DMS153 treated with DMSO at 0.1 percent for 48 hours (cell line): ENCODE results near the gene SSU72.
"Not testable (repeated sequence)": the region's sequence is repeated elsewhere in the genome, so short reads cannot be mapped to it uniquely, and the experiment has no call there.

Experiments used
- DNase-seq: peaks from one replicate; lab custom pipeline; 2025; ENCODE audit not compliant: unreplicated experiment; lab: John Stamatoyannopoulos, UW

SSU72 gene

GRCh38 chr1:1542766-1543705 is 31.6 kb downstream of the SSU72 start:
- DNase-seq, result no peak

- no peak for DNase-seq
Measured at GRCh38 chr1:1541956-1542765, 32.5 kb downstream of the SSU72 start.

DNA sequence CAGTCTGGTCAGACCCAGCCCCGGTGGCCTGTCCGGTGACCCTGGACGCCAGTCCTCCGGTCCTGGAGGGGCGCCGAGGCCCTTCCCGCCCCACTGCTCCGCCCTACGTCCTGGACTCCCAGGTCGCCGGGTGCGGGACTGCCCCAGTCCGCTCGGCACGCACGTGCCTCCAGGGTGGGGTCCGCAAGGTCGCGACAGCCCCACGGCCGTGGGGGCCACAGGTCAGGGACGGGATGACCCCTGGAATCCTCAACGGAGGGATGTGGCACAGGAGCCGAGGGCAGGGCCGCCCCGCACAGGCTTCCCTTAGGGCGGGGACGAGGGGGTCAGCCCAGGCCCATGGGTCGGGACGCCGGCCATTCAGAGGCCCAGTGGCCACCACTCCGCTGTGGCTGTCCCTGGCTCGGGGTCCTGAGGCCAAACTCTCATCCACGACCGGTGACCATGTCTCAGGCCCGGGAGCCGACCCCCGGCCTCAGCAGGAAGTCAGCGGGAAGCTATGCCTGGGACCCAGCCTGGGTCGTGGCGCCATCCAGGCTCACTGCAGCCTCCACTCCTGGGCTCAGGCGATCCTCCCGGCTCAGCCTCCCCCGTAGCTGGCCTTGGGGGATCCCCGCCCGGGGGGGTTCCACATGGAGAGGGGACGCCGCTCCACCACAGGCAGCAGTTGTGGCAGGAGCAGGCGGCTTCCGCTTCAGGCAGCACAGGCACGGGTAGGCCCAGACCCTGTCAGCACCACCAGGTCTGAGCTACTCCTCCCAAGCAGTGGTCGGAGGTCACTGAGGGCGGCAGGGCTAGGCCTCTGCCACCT is 33.6 kb downstream of the SSU72 start:
- DNase-seq, result no peak

DNA sequence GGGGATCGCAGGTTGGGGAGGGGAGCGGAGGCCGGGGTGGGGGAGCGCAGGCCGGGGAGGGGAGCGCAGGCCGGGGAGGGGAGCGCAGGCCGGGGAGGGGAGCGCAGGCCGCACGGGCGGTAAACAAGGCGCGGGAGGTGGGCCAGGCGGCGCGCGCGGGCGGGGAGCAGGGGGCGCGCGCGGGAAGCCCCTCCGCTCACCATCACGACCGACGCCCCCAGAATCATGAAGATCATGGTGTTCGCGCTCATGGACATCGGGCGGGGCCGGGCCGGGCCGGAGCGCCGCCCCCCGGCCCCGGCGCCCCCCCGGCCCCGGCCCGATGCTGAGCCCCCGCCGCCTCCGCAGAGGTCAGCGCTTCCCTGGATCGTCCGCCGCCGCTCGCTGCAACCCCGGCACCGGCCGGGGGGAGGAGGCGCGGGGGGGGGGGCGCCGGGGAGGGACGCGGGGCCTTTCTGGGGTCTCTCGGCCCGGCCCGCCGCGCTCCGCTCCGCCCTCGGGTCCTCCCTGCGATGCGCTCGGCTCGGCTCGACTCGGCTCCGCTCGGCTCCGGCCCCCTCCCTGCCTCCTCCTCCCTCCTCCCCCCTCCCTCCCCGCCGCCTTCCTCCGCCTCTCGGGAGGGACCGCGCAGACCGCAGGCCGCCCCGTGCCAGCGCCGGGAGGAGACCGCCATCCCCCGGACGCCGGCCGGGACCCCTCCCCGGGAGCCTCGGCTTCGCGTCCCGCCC is 34.4 kb downstream of the SSU72 start, which contains the start of gene TMEM240:
Gene TMEM240, minus strand, starts transcription at position 535 of the 728 bp plus-strand sequence. Its CDS starts 278 bp downstream, at position 257.
- DNase-seq, result no peak

GRCh38 chr1:1539310-1540089 is 35.2 kb downstream of the SSU72 start:
- DNase-seq, result no peak

DNA sequence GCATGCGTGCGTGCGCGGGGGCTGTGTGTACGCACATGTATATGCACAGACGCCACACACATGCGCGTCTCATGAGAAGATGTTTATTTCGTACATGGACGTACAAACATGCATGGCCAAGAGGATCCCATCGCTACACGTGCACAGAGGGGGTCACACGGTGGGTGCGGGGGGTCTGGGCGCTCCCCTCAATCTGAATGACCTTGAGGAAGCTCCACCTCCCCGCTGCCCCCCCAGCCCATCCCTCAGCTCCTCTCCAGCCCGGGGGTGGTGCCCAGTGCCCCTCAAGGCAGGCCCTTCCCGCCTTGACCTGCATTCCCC is 35.7 kb downstream of the SSU72 start:
- no peak for DNase-seq

GRCh38 chr1:1538334-1538733 is 36.3 kb downstream of the SSU72 start:
- no peak for DNase-seq

GRCh38 chr1:1537626-1538250 is 36.9 kb downstream of the SSU72 start:
- DNase-seq, result no peak

DNA sequence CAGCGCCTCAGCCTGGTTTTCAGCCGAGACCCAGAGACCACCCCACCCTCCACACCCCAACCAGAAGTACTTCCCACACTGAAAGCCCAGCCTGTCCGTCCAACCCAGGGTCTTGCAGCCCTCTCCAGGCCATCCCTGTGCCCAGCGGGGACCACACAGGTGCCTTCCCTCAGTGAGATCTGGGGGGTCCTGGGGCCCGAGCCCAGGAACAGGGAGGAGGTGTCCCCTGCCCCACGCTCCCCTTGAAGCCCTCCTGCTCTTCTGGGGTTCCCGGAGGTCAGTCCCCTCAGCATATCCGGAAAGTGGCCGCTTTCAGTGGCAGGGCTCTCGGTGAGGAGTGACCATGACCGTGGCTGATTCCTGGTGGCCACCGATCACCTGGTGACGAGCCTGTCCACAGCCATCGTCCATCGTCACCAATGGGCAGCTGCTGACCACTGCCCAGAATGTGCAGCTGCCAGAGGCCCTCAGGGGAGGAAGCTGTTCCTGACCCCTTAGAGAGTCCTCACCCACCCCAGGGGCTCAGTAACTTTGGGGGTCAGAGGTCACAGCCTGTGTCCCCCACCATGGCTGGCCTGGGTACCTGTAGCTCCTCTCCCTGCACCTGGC is 37.6 kb downstream of the SSU72 start:
- no peak for DNase-seq

GRCh38 chr1:1536019-1536937 is 38.4 kb downstream of the SSU72 start:
- DNase-seq, result no peak

- no peak for DNase-seq
Measured at GRCh38 chr1:1535201-1536018, 39.3 kb downstream of the SSU72 start.

DNA sequence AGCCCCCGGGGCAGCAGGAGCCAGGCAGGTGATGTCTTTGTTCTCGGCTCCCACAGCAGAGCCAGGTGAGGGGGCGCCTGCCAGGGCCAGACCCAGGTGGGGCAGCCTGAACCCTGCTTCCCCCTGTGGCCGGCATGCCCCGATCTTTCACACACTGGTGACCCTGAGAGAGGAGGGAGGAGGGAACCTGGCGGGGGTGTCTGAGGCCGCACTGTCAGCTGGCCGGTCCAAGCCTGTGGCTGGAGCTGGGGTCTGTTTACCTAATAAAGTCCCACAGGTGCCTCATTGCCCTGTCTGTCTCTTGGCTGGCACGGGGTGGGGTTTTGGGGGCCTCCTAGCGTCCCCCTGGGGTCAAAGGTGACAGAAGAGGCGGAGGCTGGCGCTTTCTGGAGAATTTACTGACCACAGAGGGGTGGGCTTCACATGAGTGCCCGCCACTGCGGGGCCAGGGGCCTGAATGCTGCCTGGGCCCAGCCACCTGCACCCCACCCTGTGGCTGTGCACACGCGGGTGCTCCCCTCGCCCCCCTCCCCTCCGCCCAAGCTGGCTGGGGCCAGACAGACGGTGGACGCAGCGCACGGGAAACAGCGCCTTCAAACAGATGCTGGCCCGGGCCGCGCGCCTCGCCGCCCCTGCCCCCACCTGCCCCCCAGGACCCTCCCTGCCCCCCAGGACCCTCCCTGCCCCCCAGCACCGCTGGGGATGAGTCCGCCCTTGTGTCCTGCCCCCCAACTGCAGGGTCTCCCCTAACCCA is 40.1 kb downstream of the SSU72 start:
- DNase-seq, result no peak

DNA sequence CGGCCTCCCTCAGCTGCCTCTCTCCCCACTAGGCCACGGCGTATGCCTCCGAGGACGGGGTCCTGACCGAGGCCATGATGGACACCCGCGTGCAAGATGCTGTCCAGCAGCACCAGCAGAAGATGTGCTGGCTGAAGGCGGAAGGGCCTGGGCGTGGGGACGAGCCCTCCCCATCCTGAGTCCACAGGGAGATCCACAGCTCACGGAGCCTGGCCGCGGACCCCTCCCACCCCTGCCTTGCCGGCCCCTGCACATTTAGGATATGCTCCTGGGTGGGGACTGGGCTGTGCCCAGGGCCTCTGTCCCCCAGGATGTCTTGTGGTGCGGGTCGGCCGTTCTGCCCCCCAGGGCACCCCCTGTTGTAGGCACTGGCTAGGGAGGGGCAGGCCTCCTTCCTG is 40.8 kb downstream of the SSU72 start:
- DNase-seq, result not testable (repeated sequence)

- DNase-seq, result not testable (repeated sequence)
Measured at GRCh38 chr1:1533176-1533893, 41.3 kb downstream of the SSU72 start.

DNA sequence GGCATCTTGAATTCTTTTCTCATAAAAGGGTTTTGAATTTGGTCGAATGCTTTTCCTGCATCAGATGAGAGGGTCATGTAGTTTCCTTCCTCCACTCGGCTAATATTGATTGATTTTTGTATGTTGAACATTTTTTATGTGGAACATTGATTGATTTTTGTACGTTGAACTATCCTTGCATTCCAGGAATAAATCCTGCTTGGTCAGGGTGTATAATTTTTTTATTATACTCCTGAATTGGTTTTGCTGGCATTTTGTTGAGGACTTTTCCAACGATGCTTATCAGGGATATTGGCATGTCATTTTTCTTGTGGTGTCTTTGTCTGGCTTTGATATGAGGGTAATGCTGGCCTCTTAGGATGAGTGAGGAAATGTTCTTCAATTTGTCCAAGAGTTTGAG is 42.7 kb downstream of the SSU72 start:
- DNase-seq, result no peak

GRCh38 chr1:1529936-1530335 is 44.7 kb downstream of the SSU72 start:
- DNase-seq, result no peak
